Amniotic epithelial cell (primary cell): ENCODE data around the gene CD47.

Source experiments
- DNase-seq: peaks from one replicate; pipeline ENCODE4 v3.0.0-alpha.2; 2010; ENCODE audit warnings: low read depth

The CD47 gene

GRCh38 chr3:108091498-108092250 is 843 bp upstream of the CD47 start:
- no peak for DNase-seq

- DNase-seq, result peak; percentile 45
Observed at GRCh38 chr3:108090049-108090700, 656 bp downstream of the CD47 start.

DNA sequence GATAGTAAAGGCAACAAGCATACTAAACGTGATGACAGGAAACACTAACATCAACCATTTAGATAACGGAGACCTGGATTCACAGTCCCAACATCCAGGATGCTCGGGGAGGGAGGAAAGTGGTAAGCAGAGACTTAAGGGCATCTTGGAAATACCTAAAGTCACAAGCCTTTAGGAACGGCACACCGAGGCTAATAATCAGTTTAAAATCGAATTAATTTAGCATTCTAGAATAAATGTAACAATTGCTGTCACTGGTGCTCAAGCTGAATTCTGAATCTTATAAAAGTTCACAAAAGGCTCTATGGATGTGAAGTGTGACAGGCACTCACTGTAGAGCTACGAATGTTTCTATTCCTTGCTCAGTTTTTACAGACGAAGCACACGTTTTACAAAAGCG is 1.3 kb downstream of the CD47 start:
- no peak for DNase-seq

- DNase-seq, result no peak
Observed at GRCh38 chr3:108088697-108089096, 2.1 kb downstream of the CD47 start.

DNA sequence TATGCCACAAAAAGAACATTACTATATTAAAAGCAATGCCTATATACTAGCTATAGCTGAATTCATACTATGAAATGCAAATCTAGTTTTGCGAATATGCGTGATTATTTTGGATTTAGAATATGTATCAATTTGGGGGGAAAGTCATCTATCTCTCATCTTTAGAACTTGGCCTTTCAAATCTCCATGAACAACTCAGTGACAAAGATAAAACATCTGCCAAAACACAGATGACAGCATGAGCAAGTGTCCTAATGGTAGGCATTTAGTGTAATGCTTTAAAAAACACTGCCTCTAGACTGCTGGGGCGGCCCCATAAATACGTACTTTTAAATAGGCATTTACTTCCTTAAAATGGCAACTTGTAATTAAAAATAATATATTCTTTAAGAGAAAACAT is 2.7 kb downstream of the CD47 start:
- DNase-seq, result no peak

GRCh38 chr3:108086653-108087052 is 4.2 kb downstream of the CD47 start:
- no peak for DNase-seq

GRCh38 chr3:108085810-108086350 is 5.0 kb downstream of the CD47 start:
- peak; percentile 43 for DNase-seq

- DNase-seq, result no peak
Observed at GRCh38 chr3:108085370-108085769, 5.5 kb downstream of the CD47 start.

DNA sequence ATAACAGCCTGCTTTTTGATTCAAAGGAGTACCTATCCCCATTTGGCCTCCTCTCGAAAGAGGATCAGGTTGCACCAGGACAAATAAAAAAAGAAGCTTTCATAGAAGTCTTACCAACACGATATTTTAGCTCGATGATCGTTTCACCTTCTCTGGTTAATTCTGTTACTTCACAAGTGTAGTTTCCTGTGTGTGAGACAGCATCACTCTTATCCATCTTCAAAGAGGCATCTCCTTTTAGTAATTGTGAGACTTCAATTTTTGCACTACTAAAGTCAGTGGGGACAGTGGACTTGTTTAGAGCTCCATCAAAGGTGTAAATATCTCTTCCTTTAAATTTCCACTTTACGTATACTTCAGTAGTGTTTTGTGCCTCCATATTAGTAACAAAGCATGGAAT is 11.0 kb downstream of the CD47 start:
- DNase-seq, result no peak

GRCh38 chr3:108079043-108079442 is 11.8 kb downstream of the CD47 start:
- no peak for DNase-seq

DNA sequence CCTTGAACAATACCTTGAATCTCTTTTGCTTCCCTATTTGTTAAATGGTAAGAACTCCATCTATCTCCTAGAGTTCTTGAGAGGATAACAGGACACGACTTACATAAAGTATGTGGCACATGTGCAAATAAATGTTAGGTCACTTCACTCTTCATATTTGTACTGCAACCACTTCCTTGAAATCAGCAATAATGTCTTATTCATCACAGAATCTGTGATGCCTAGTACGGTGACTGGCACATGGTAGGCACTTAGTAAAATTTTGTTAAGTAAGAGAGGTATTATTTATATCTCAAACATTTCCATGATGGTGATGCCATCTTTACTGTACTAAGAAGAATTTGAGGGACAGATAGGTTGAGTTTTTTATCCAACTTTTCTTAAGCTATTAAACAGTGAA is 14.3 kb downstream of the CD47 start:
- DNase-seq, result no peak

GRCh38 chr3:108073764-108074431 is 16.9 kb downstream of the CD47 start:
- peak; percentile 7 for DNase-seq

DNA sequence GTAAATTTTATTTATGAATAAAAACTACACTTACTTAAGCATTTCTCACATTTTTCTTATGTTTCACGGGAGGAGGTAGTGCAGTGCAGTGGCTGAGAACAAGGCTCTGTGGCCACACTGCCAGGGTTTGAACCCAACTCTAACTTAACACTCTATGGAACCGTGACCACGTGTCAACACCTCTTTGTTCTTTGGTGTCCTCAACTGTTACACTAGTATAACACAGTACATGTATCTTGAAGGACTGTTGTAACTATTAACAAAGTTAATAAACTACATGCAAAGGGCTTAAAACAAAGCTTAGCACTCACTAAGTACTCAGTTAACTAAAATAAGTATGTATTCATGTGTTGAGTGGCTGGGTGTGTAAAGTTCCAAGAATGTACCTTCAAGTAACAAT is 19.5 kb downstream of the CD47 start:
- no peak for DNase-seq

DNA sequence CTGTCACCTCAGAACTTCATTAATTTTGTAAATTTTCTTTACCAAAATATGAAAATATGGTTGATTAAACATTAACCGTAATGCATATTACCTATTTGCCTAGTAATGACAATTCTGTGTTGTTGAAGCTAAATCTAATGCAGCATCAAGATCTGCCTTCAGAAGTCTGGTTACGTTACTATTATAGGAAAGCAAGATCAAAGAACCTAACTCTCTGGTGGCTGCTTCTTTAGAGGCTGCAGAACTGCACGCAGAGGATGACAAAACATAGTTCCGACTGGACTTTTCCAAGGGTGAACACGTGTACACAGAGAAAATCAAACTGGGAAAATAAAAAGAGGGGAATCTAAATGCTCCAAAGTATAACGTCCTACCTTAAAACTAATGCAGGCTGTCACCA is 20.5 kb downstream of the CD47 start:
- no peak for DNase-seq

- no peak for DNase-seq
Observed at GRCh38 chr3:108067768-108068167, 23.1 kb downstream of the CD47 start.

DNA sequence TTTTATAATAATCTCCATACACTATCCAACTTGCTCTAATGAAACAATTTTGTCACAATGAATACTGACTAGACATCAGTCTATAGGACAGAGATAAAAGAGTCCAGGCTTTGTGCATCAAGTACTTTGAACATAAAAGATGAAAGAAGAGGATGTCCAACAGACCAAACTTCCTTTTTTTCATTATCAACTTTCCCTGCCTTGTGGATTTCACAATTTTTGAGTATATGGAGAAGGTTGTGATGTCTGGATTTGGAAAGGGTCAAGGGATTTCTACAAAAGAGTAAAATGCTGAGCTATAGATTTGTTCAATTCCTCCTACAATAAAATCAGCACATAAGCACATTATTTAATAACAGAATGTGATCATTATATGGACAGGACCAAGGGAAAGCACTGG is 25.7 kb downstream of the CD47 start:
- no peak for DNase-seq

- no peak for DNase-seq
Observed at GRCh38 chr3:108064293-108064887, 26.4 kb downstream of the CD47 start.

DNA sequence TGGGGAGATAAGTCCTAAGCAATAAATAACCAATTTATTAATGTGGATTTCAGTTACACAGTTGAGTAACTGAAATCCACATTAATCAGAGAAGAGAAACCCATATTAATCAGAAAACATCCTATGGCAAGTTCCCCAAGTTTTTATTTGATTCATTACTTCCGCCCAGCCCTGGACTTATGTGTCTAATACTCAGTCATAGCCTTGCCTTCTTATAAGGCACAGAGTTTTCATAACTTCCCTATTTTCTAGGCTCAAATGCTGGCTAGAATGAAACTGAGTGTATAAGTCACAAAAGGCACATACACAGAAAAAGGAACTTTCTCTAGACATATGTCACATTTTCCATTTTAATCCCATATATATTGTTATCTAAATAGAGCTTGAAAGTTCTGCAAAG is 28.8 kb downstream of the CD47 start:
- no peak for DNase-seq

DNA sequence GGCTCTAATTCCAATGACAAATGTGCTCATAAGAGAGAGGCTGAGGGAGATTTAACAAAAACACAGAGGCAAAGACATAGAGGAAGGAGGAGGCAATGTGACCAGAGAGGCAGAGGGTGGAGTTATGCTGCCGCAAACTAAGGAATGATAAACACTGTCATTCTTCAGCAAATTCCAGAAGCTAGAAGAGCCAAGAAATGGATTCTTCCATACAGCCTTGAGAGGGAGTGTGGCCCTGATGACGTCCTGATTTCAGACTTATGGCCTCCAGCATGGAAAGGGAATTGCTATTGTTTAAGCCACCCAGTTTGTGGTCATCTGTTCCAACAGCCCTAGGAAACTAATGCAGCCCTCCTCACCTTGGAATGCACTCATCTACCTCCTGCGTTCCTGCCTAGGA is 30.5 kb downstream of the CD47 start:
- peak; percentile 57 for DNase-seq

DNA sequence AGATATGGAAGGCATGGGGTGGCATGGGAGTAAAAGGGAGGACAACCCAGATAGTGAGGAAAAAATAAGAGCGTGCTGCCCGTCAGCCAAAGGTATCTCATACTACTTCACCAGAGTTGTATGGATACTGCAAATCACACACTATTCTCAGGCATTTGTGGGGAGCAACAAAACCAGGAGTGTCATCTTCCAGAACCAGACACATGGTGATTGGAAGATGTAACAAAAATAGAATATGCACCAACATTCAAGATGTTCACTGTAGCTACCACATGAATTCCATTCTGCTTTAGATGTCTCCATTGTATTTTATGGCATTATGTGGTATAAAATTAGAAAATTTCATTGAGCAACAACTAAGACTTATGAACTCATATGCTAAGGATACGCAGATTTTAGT is 34.9 kb downstream of the CD47 start:
- DNase-seq, result no peak

DNA sequence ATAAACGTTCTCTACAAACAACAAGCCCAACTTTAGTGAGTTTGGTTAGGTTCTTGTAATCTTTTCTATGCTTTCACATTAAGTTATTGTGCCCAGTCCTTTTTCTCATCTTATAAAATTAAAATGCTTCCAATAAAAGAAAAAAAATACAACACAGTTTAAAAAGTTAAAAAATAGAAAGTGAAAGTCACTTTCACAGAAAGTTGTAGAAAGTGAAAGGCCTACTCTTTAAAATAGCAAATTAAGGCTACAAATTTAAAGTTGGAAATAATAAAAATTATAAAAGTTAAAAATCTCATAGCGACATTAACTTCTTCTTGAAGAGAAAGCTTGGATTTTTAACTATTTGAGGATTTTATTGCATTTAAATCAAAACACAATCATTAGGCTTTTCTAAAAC is 35.9 kb downstream of the CD47 start:
- DNase-seq, result no peak

- DNase-seq, result no peak
Observed at GRCh38 chr3:108053483-108053882, 37.3 kb downstream of the CD47 start.

DNA sequence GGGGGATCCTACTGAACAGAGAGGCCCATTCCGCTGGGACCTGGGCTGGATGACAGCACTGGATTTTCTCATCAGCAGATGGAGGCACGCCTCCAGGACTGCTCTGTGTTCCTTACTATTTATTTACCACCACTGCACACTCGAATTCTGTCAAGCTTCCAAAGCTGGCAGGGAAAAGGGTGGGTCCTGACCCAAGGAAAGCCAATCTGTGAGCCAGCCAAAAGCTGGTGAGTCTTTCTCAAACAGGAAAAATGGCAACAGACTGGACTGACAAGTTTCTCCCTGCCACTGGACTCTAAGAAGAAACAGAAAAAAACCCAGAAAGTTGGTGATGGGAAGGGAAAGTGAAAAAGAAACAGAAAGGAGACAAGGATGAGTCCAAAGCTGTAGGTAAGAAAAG is 37.8 kb downstream of the CD47 start:
- DNase-seq, result no peak
